Ovary (tissue), 9 donors: ENCODE results near the gene HOXD11. TPM values are rescaled to one million over a fixed set of nuclear protein-coding genes. Genes with fewer than 3 reads are reported as not detected.

Experiments
- DNase-seq, 5 donors: peaks; one replicate each; pipeline ENCODE4 v3.0.0-alpha.2; 2019 to 2020
- H3K27ac ChIP-seq, 2 donors: fragments of 200-600 bp; one replicate each; pipeline versions ENCODE4 v1.5.1 to v1.8.0; 2019 to 2022
- H3K27me3 ChIP-seq: fragments of 200-600 bp; one replicate; pipeline ENCODE4 v1.8.0; 2022
- H3K36me3 ChIP-seq: fragments of 200-600 bp; sonication (generic); one replicate; pipeline ENCODE4 v1.5.1; 2019
- H3K4me1 ChIP-seq: one replicate; pipeline ENCODE4 v1.8.1; 2013; ENCODE audit warnings: mild to moderate bottlenecking, moderate library complexity; ENCODE audit not compliant: insufficient read depth
- H3K4me3 ChIP-seq: fragments of 200-600 bp; sonication (generic); one replicate; pipeline ENCODE4 v1.5.1; 2017
- H3K9me3 ChIP-seq, 2 donors: fragments of 200-600 bp in 1 of 2; sonication (generic) in 1 of 2; one replicate each; pipeline versions ENCODE4 v1.5.1 to v1.8.1; 2013 to 2019; ENCODE audit warnings: mild to moderate bottlenecking in 1 of 2, moderate library complexity in 1 of 2
- EP300 ChIP-seq: sonication (generic); formaldehyde crosslinking; IDR thresholded peaks from one replicate; pipeline ENCODE4 v1.6.1; 2017; ENCODE audit warnings: antibody characterized with exemption
- POLR2A ChIP-seq: fragments of 450-650 bp; IDR thresholded peaks from one replicate; pipeline ENCODE4 v1.6.1; 2017; ENCODE audit warnings: antibody characterized with exemption, mild to moderate bottlenecking, moderate library complexity
- WGBS, 3 donors: extraction: QIAGEN DNeasy Blood & Tissue Kit in 1 of 3; methylation state at CpG; one replicate each; pipeline versions ENCODE4 v1.1.5 to v1.1.7; 2013 to 2017; 5-methylcytosine and 5-hydroxymethylcytosine counted together
- intact Hi-C, 4 donors: fragments of 100-400 bp; cut with DNase I; formaldehyde crosslinking; loops; one replicate each; pipeline versions ENCODE4 v1.11.0 to v1.15.1; 2022 to 2023
- polyA plus RNA-seq, 2 donors: library from polyadenylated mRNA; stranded (reverse); fragments of 200-250 nt in 1 of 2; fragments of 350-450 nt in 1 of 2; fragmentation: Illumina TruSeq in 1 of 2; extraction: RNeasy Lipid Tissue Mini Kit (QIAGEN cat#74804) in 1 of 2; gene quantifications; one replicate each; pipeline ENCODE4 v1.2.3, GENCODE V29; 2013 to 2014
- total RNA-seq, 7 donors: library from RNA; depleted of rRNA in 2 of 7; stranded (reverse); fragments of >200 nt in 2 of 7; fragmentation: NEBNext Ultra II Directional in 3 of 7; extraction: Animal tissue kit (Norgen Biotek cat#: 25700) in 3 of 7; gene quantifications; one replicate each; pipeline versions ENCODE4 v1.1.0 to v1.2.4, GENCODE V29; 2016 to 2023
- TF ChIP-seq, protein P1 (sequence below), 3 donors: fragments of 450-650 bp in 2 of 3; fragments of 200-600 bp in 1 of 3; IDR thresholded peaks; one replicate each; pipeline versions ENCODE4 v1.5.1 to v1.8.0; 2016 to 2022; ENCODE audit warnings: antibody characterized with exemption in 3 of 3, mild to moderate bottlenecking in 1 of 3
- donor health status: DM: no; HTN: no; CAD: no; lungs with moderate emphysema.
- donor health status: DM: no; HTN: no; CAD: no.
- donor health status: Bipolar disorder and iron deficiency.
- donor health status: DM: yes; HTN: yes; CAD: no.
- donor health status: DM: no; HTN: no; CAD: no.
- donor health status: DM: yes; HTN: yes; CAD: no.

The HOXD11 gene
- total and polyA plus RNA-seq, 9 donors = 0.07 to 1.3 (median 0.61) TPM; not detected in 4

DNA sequence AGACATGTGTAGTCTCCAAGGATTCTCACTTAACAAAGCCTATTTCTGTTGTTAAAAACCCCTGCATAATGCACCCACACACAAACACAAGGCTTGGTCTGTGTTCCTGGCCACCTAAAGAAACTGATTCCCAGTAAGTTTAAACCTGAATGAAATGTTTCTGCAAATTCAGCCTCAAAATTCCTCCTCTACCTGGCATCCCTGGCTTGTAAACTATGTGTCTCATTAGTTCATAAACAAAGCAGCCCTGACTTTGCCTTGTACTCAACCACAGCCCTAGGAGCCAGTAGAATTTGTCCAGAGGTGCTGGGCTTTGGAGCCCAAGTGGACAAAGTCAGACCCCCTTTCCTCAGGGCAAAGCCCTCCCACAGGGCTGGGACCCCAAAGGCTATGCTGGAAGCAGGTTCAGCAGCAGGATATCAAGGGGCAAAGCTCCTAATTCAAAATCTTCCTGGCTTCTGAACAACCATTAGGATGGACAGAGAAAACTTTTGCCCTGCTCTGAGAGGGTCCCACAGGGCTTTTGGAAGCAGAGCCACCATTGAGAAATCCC is 17.2 kb upstream of the HOXD11 start:
- no peaks in the 10 kb centered on the region for H3K36me3 ChIP-seq
- H3K4me3 ChIP-seq = no peak overlapping the region
- no peak overlapping the region for H3K27ac ChIP-seq
- DNase-seq = no peak
- TF ChIP-seq, protein P1, sequence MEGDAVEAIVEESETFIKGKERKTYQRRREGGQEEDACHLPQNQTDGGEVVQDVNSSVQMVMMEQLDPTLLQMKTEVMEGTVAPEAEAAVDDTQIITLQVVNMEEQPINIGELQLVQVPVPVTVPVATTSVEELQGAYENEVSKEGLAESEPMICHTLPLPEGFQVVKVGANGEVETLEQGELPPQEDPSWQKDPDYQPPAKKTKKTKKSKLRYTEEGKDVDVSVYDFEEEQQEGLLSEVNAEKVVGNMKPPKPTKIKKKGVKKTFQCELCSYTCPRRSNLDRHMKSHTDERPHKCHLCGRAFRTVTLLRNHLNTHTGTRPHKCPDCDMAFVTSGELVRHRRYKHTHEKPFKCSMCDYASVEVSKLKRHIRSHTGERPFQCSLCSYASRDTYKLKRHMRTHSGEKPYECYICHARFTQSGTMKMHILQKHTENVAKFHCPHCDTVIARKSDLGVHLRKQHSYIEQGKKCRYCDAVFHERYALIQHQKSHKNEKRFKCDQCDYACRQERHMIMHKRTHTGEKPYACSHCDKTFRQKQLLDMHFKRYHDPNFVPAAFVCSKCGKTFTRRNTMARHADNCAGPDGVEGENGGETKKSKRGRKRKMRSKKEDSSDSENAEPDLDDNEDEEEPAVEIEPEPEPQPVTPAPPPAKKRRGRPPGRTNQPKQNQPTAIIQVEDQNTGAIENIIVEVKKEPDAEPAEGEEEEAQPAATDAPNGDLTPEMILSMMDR (IDR thresholded peaks at IDR 0.05) = no peak
- H3K27me3 ChIP-seq = peaks cover 12% of the 10 kb centered on the region
- H3K9me3 ChIP-seq = no peaks in the 10 kb centered on the region
- intact Hi-C loops = loop anchor here in 2 of 4 donors (10.0 kb wide), 1 partner anchor 405 kb away; no protein-coding TSS in a partner anchor
- H3K4me1 ChIP-seq = peaks cover 7% of the 10 kb centered on the region

DNA sequence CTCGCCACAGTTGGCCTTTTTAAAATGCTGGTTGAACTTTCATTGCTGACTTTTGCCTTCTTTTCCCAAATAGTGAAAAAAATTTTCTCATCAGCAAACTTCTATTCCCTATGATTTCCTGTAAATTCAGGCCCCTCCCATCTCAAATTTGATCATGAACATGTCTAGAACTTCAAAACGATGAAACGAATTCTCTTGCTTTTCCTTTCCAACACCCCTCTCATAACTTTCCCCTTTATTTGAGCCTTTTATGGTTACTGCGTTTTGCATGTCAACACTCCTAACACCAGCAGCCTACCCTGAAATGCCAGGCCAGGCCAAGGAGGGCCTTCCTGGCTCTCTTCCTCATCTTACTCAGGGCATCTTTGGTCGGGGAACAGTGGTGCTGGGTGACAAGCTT is 16.2 kb upstream of the HOXD11 start:
- intact Hi-C loops = loop anchor here in 1 of 4 donors (10.0 kb wide), 1 partner anchor 406 kb away; no protein-coding TSS in a partner anchor
- TF ChIP-seq, protein P1 (IDR thresholded peaks at IDR 0.05) = no peak
- TF ChIP-seq EP300 (no peak), POLR2A (no peak)
- peaks cover 7% of the 10 kb centered on the region for H3K4me1 ChIP-seq

DNA sequence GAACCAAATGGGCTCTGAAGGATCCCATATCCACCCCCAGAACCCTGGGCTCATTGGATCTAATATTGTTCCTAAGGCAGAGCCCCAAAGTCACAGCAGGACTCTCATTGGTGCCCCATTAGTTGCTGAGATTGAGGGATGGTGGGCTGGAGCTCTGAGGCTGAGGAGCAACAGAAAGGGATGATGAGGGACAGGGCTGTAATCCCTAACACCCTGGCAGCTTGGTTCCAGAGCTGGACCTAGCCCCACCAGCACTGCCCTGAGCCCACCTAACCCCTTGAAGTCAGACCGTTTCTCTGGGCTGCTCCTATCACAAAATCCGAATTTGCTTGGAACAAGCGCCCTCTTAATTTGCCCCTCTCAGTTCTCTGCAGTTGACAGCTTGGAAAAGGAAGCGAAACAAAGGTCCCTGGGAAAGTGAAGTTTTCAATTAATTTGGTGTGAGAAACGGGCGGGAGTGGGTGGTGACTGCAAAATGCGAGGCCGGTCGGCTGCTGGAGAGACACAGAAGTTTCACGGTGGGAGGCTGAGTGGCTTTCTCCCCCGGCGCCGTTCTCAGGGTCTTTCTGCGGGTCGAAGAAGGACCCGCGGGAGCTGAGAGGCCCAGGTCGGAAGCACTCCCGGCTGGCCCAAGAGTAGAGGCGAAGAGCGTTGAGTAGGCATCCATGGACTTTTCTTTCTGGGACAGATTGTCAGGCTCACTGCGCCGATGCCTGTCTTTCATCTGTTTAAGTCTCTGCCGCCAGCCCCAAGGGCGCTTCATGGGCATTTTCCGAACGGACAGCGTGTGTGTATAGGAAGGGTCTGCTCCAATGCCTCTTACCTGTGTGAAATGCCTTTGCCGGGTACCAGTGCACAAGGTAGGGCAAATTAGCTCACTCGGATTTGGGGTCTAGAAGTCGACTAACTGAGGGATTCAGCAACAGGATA is 15.5 kb upstream of the HOXD11 start:
- Histone ChIP-seq H3K9me3 (no peaks in the 10 kb centered on the region), H3K4me1 (peaks cover 7% of the 10 kb centered on the region), H3K4me3 (no peak overlapping the region), H3K27me3 (peaks cover 18% of the 10 kb centered on the region), H3K27ac (no peak overlapping the region), H3K36me3 (no peaks in the 10 kb centered on the region)
- no peak for DNase-seq
- 10 to 11% (median 10%) methylated on average over 31 of the region's 31 CpGs for WGBS, 3 donors
- intact Hi-C loops = loop anchor here in 1 of 4 donors (10.0 kb wide), 1 partner anchor 407 kb away; no protein-coding TSS in a partner anchor
- no peak for TF ChIP-seq EP300
- TF ChIP-seq POLR2A = no peak
- TF ChIP-seq, protein P1 (IDR thresholded peaks at IDR 0.05) = no peak

More for the DNA sequence above, 16.2 kb upstream of the HOXD11 start:
- 27 to 34% (median 33%) methylated on average over 5 of the region's 5 CpGs for WGBS, 3 donors
- H3K9me3 ChIP-seq = no peaks in the 10 kb centered on the region
- H3K27ac ChIP-seq = no peak overlapping the region
- no peak overlapping the region for H3K4me3 ChIP-seq
- H3K27me3 ChIP-seq = peaks cover 18% of the 10 kb centered on the region
- no peaks in the 10 kb centered on the region for H3K36me3 ChIP-seq
- DNase-seq = no peak

DNA sequence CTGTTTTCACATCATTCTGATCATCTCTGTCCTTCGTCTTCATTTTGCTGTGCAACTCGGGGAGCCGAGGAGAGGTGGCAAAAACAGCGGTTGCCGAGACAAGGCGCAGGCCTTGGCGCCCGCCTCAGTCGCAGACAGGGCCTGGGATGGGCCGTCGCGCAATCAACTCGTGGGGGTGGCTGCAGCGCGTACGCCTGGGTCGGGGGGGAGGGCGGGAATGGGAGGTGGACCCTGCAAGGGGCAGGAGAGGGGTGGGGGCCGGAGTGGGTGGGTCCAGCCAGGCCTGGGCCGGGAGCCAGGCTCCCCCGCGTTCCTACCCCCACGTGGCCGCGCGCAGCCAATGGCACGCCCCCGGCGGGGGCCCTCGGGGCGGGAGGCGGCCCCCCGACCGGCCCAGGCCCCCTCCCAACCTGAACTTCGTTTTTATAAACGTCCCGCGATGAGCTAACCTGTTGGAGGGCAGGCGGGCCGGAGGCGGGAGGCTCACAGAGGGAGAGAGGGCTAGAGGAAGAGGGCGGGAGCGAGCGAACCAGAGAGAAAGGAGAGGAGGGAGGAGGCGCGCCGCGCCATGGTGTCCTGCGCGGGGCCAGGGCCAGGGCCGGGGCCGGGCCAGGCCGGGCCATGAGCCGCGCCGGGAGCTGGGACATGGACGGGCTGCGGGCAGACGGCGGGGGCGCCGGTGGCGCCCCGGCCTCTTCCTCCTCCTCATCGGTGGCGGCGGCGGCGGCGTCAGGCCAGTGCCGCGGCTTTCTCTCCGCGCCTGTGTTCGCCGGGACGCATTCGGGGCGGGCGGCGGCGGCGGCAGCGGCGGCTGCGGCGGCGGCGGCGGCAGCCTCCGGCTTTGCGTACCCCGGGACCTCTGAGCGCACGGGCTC is 14.6 kb upstream of the HOXD11 start, which contains the start of gene HOXD13:
HOXD13 (plus strand) TSS at position 452 of the 875 bp plus-strand sequence; CDS start at position 622, 170 bp downstream.
- H3K36me3 ChIP-seq = no peaks in the 10 kb centered on the region
- no peaks in the 10 kb centered on the region for H3K9me3 ChIP-seq
- H3K4me3 ChIP-seq = peak within 1 kb of the TSS; percentile 7
- peaks cover 18% of the 10 kb centered on the region for H3K27me3 ChIP-seq
- no peak for DNase-seq
- TF ChIP-seq POLR2A = no peak
- TF ChIP-seq EP300 = no peak
- TF ChIP-seq, protein P1 (IDR thresholded peaks at IDR 0.05) = no peak
- intact Hi-C loops = loop anchor here in 1 of 4 donors (10.0 kb wide), 1 partner anchor 408 kb away; no protein-coding TSS in a partner anchor
- WGBS, 3 donors = 2 to 6% (median 2%) methylated on average over 64 to 95 of the region's 95 CpGs
- no peak within 1 kb of the TSS for H3K27ac ChIP-seq
- H3K4me1 ChIP-seq = peaks cover 7% of the 10 kb centered on the region
